PFSK-1 (cell line): Measurements from ENCODE around the gene NPHP4.

ENCODE experiments used
- POLR2AphosphoS5 ChIP-seq: IDR thresholded peaks from 2 replicates; pipeline ENCODE4 v1.6.1; 2012; ENCODE audit warnings: low read depth, mild to moderate bottlenecking, control low read depth, low read length, moderate library complexity
- REST ChIP-seq, 2 experiments: IDR thresholded peaks; 2 replicates each; pipeline versions ENCODE4 v1.6.1 to v1.8.0; 2011 to 2012; ENCODE audit warnings: low read depth in 2 of 2, low read length in 2 of 2, control low read depth in 1 of 2, inconsistent platforms in 1 of 2, mild to moderate bottlenecking in 1 of 2, moderate library complexity in 1 of 2; ENCODE audit not compliant: insufficient read depth in 1 of 2
- TAF1 ChIP-seq: IDR thresholded peaks from 2 replicates; pipeline ENCODE4 v1.6.1; 2012; ENCODE audit warnings: low read length, control low read depth, borderline replicate concordance; ENCODE audit not compliant: insufficient read depth

DNA sequence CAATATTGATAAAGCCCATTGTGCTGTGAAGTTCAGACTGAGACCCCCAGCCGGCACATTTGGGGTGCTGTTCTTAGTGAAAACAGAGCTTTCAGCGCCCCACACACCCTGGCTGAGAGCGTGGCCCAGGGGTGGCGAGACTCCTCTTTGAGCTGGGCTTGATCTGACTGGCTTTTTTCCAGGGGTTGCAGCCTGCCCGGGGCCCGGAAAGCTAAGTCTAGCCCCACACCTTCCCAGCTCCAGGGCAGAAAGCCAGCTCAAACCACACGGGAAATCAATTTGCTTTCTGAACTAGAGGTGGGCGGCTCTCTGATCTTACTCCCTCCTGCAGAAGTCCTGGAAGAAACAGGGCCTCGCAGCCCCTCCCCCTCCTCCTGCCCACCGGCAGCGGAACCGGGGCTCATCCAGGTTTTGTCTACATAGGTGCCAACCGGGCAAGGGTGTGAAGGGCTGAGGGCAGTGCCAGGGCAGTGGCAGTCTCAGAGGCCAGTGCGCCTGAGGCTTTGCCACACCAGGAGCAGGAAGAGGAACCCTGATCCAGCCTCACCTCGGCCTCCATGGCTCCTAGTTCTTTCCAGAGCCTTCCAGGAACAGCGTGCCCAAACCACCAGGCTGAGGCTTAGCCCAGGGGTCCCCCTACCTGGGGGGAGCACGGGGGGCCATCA is 155.3 kb downstream of the NPHP4 start:
- no peak for TF ChIP-seq POLR2AphosphoS5
- TF ChIP-seq REST (IDR thresholded peaks at IDR 0.05; ENCODE audit: insufficient read depth in 1 of 2, low read depth in 2 of 2, low read length in 2 of 2), result no peak
- no peak for TF ChIP-seq TAF1
